Measurements from ENCODE around the gene NFIA. TPM values are rescaled to one million over a fixed set of nuclear protein-coding genes. Genes with fewer than 3 reads are reported as not detected.

Gene NFIA
- total RNA-seq, 8 experiments from 2014 or later = 1.0 to 57.6 (median 9.2) TPM

- in situ Hi-C loops (cut with MboI; ENCODE audit: low pct_unique_long_range_greater_than_20kb in 2 of 9, low sequenced_read_pairs in 9 of 9, unreplicated experiment in 9 of 9) = no loop called here
- ATAC-seq (replicated peaks in 6 of 8) = no peak
- H3K27ac ChIP-seq = no peak overlapping the region
- H3K4me1 ChIP-seq (replicated peaks in 1 of 2) = peaks cover 10 to 13% of the 10 kb centered on the region in 2 donors
- no peak overlapping the region for H3K4me3 ChIP-seq
- 73 to 95% (median 90%) methylated on average over 2 to 11 of the region's 11 CpGs; no CpG with 5 or more reads in 1 of the 10 experiments for WGBS, 10 experiments
Observed at GRCh38 chr1:61142726-61143500, 60.6 kb downstream of the NFIA start.

GRCh38 chr1:61143821-61144424 lies 61.6 kb downstream of the NFIA start:
- 6 to 100% (median 68%) methylated on average over 1 to 5 of the region's 5 CpGs; no CpG with 5 or more reads in 1 of the 10 experiments for WGBS, 10 experiments
- no peak overlapping the region for H3K4me3 ChIP-seq
- ATAC-seq (replicated peaks in 6 of 8) = peak in 3 of 8 experiments; percentile 59 to 87 (median 76)
- no peak overlapping the region for H3K27ac ChIP-seq
- in situ Hi-C loops (cut with MboI; ENCODE audit: low pct_unique_long_range_greater_than_20kb in 2 of 9, low sequenced_read_pairs in 9 of 9, unreplicated experiment in 9 of 9) = no loop called here
- peaks cover 10 to 13% of the 10 kb centered on the region in 2 donors for H3K4me1 ChIP-seq (replicated peaks in 1 of 2)

- peak in 1 of 8 experiments; percentile 16 for ATAC-seq (replicated peaks in 6 of 8)
- in situ Hi-C loops (cut with MboI; ENCODE audit: low pct_unique_long_range_greater_than_20kb in 2 of 9, low sequenced_read_pairs in 9 of 9, unreplicated experiment in 9 of 9) = no loop called here
- WGBS, 10 experiments = 0 to 100% (median 87%) methylated on average over 1 of the region's 1 CpG; no CpG with 5 or more reads in 2 of the 10 experiments
- Histone ChIP-seq H3K4me1 (replicated peaks in 1 of 2) (peaks cover 28 to 31% of the 10 kb centered on the region in 2 donors), H3K4me3 (no peak overlapping the region), H3K27ac (no peak overlapping the region)
Observed at GRCh38 chr1:61149010-61149860, 66.9 kb downstream of the NFIA start.

- Histone ChIP-seq H3K4me1 (replicated peaks in 1 of 2) (peaks cover 28 to 31% of the 10 kb centered on the region in 2 donors), H3K27ac (peak overlapping the region in 1 of 2 donors; percentile 43), H3K4me3 (no peak overlapping the region)
- peak in 5 of 8 experiments; percentile 55 to 66 (median 60) for ATAC-seq (replicated peaks in 6 of 8)
- in situ Hi-C loops (cut with MboI; ENCODE audit: low pct_unique_long_range_greater_than_20kb in 2 of 9, low sequenced_read_pairs in 9 of 9, unreplicated experiment in 9 of 9) = no loop called here
- 0 to 100% (median 73%) methylated on average over 1 to 4 of the region's 4 CpGs; no CpG with 5 or more reads in 1 of the 10 experiments for WGBS, 10 experiments
Observed at GRCh38 chr1:61151565-61151964, 69.2 kb downstream of the NFIA start.

GRCh38 chr1:61152066-61152465 lies 69.7 kb downstream of the NFIA start:
- Histone ChIP-seq H3K4me3 (no peak overlapping the region), H3K27ac (peak overlapping the region in 1 of 2 donors; percentile 43), H3K4me1 (replicated peaks in 1 of 2) (peaks cover 29 to 36% of the 10 kb centered on the region in 2 donors)
- ATAC-seq (replicated peaks in 6 of 8) = peak in 5 of 8 experiments; percentile 45 to 90 (median 84)
- 7 to 100% (median 60%) methylated on average over 1 to 3 of the region's 3 CpGs; no CpG with 5 or more reads in 1 of the 10 experiments for WGBS, 10 experiments
- in situ Hi-C loops (cut with MboI; ENCODE audit: low pct_unique_long_range_greater_than_20kb in 2 of 9, low sequenced_read_pairs in 9 of 9, unreplicated experiment in 9 of 9) = no loop called here

GRCh38 chr1:61152469-61153105 lies 70.2 kb downstream of the NFIA start:
- H3K27ac ChIP-seq = peak overlapping the region in 1 of 2 donors; percentile 9
- H3K4me1 ChIP-seq (replicated peaks in 1 of 2) = peaks cover 32 to 40% of the 10 kb centered on the region in 2 donors
- peak in 5 of 8 experiments; percentile 25 to 54 (median 39) for ATAC-seq (replicated peaks in 6 of 8)
- no peak overlapping the region for H3K4me3 ChIP-seq
- in situ Hi-C loops (cut with MboI; ENCODE audit: low pct_unique_long_range_greater_than_20kb in 2 of 9, low sequenced_read_pairs in 9 of 9, unreplicated experiment in 9 of 9) = no loop called here

GRCh38 chr1:61156576-61157467 lies 74.5 kb downstream of the NFIA start:
- H3K27ac ChIP-seq = no peak overlapping the region
- no peak overlapping the region for H3K4me3 ChIP-seq
- in situ Hi-C loops (cut with MboI; ENCODE audit: low pct_unique_long_range_greater_than_20kb in 2 of 9, low sequenced_read_pairs in 9 of 9, unreplicated experiment in 9 of 9) = no loop called here
- peak in 2 of 8 experiments; percentile 15 to 31 for ATAC-seq (replicated peaks in 6 of 8)
- peaks cover 24 to 29% of the 10 kb centered on the region in 2 donors for H3K4me1 ChIP-seq (replicated peaks in 1 of 2)
- WGBS, 10 experiments = 49 to 81% (median 67%) methylated on average over 1 to 4 of the region's 4 CpGs; no CpG with 5 or more reads in 1 of the 10 experiments

GRCh38 chr1:61157468-61157987 lies 75.2 kb downstream of the NFIA start:
- peaks cover 17 to 22% of the 10 kb centered on the region in 2 donors for H3K4me1 ChIP-seq (replicated peaks in 1 of 2)
- H3K4me3 ChIP-seq = no peak overlapping the region
- WGBS, 10 experiments = 8 to 64% (median 53%) methylated on average over 3 of the region's 3 CpGs; no CpG with 5 or more reads in 2 of the 10 experiments
- in situ Hi-C loops (cut with MboI; ENCODE audit: low pct_unique_long_range_greater_than_20kb in 2 of 9, low sequenced_read_pairs in 9 of 9, unreplicated experiment in 9 of 9) = no loop called here
- no peak overlapping the region for H3K27ac ChIP-seq
- peak in 3 of 8 experiments; percentile 56 to 76 (median 65) for ATAC-seq (replicated peaks in 6 of 8)

GRCh38 chr1:61158591-61158990 lies 76.2 kb downstream of the NFIA start:
- Histone ChIP-seq H3K4me3 (no peak overlapping the region), H3K4me1 (replicated peaks in 1 of 2) (peaks cover 6 to 12% of the 10 kb centered on the region in 2 donors), H3K27ac (no peak overlapping the region)
- in situ Hi-C loops (cut with MboI; ENCODE audit: low pct_unique_long_range_greater_than_20kb in 2 of 9, low sequenced_read_pairs in 9 of 9, unreplicated experiment in 9 of 9) = no loop called here
- WGBS, 10 experiments = 44 to 100% (median 74%) methylated on average over 1 to 3 of the region's 3 CpGs; no CpG with 5 or more reads in 2 of the 10 experiments
- no peak for ATAC-seq (replicated peaks in 6 of 8)

GRCh38 chr1:61160526-61160925 lies 78.2 kb downstream of the NFIA start:
- ATAC-seq (replicated peaks in 6 of 8) = no peak
- Histone ChIP-seq H3K4me3 (no peak overlapping the region), H3K27ac (no peak overlapping the region), H3K4me1 (replicated peaks in 1 of 2) (peaks cover 4 to 12% of the 10 kb centered on the region in 2 donors)
- WGBS, 10 experiments = 50 to 100% (median 90%) methylated on average over 1 to 4 of the region's 4 CpGs
- in situ Hi-C loops (cut with MboI; ENCODE audit: low pct_unique_long_range_greater_than_20kb in 2 of 9, low sequenced_read_pairs in 9 of 9, unreplicated experiment in 9 of 9) = no loop called here

- 60 to 100% (median 80%) methylated on average over 1 to 4 of the region's 4 CpGs; no CpG with 5 or more reads in 1 of the 10 experiments for WGBS, 10 experiments
- peak in 2 of 8 experiments; percentile 65 to 85 for ATAC-seq (replicated peaks in 6 of 8)
- Histone ChIP-seq H3K27ac (no peak overlapping the region), H3K4me3 (no peak overlapping the region), H3K4me1 (replicated peaks in 1 of 2) (peaks cover 3 to 7% of the 10 kb centered on the region in 2 donors)
- in situ Hi-C loops (cut with MboI; ENCODE audit: low pct_unique_long_range_greater_than_20kb in 2 of 9, low sequenced_read_pairs in 9 of 9, unreplicated experiment in 9 of 9) = no loop called here
Observed at GRCh38 chr1:61162520-61163258, 80.3 kb downstream of the NFIA start.

Measured in motor neuron (in vitro differentiated cells).